ENCODE measurements around the gene SLC6A13. TPM values are rescaled to one million over a fixed set of nuclear protein-coding genes. Genes with fewer than 3 reads are reported as not detected.
"Not testable (repeated sequence)": the region's sequence is repeated elsewhere in the genome, so short reads cannot be mapped to it uniquely, and the experiment has no call there.

SLC6A13 gene
- total RNA-seq, 4 donors from 2014 or later, result 0.46 to 1.2 TPM; not detected in 2

DNA sequence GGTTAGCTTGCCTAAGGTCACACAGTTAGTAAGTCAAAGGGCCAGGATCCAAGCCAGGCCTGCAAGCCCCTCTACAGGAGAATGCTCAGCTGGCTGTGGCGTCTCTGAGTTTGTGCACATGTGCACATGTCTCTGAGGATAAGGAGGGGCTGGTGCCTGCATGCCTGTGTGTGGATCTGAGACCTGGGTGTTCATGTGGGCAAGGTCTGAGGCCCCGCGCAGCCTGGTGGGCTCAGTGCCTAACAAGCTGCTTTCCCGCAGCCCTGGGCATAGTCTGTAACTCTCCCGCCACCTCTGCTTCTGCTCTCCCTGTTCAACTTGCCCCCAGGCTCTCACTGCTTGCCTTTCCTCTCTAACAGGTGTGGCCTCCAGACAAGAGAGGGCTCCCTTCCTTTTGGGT lies 44.4 kb downstream of the SLC6A13 start:
- no peak for TF ChIP-seq POLR2A (IDR thresholded peaks at IDR 0.05)
- TF ChIP-seq, protein P1, sequence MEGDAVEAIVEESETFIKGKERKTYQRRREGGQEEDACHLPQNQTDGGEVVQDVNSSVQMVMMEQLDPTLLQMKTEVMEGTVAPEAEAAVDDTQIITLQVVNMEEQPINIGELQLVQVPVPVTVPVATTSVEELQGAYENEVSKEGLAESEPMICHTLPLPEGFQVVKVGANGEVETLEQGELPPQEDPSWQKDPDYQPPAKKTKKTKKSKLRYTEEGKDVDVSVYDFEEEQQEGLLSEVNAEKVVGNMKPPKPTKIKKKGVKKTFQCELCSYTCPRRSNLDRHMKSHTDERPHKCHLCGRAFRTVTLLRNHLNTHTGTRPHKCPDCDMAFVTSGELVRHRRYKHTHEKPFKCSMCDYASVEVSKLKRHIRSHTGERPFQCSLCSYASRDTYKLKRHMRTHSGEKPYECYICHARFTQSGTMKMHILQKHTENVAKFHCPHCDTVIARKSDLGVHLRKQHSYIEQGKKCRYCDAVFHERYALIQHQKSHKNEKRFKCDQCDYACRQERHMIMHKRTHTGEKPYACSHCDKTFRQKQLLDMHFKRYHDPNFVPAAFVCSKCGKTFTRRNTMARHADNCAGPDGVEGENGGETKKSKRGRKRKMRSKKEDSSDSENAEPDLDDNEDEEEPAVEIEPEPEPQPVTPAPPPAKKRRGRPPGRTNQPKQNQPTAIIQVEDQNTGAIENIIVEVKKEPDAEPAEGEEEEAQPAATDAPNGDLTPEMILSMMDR (IDR thresholded peaks at IDR 0.05), result no peak
- Histone ChIP-seq H3K9me3 (no peaks in the 10 kb centered on the region), H3K4me3 (no peak overlapping the region), H3K4me1 (no peaks in the 10 kb centered on the region), H3K27me3 (no peaks in the 10 kb centered on the region), H3K27ac (no peak overlapping the region), H3K36me3 (no peaks in the 10 kb centered on the region)
- intact Hi-C loops (cut with DNase I; ENCODE audit: low total_unique reads), result no loop called here
- no peak for DNase-seq

DNA sequence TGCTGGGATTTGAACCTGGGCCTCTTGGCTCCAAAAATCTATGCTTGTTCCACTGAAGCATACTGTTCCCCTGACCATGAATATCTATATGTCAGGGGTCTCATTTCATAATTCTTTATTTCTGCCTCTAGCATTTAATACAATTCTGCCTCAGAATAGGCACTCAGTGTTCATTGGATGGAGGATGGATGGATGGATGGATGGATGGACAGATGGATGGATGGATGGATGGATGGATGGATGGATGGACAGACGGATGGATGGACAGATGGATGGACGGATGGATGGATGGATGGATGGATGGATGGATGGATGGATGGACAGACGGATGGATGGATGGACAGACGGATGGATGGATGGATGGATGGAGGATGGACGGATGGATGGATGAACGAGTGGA lies 45.6 kb downstream of the SLC6A13 start:
- H3K36me3 ChIP-seq; H3K27ac ChIP-seq; H3K27me3 ChIP-seq; H3K4me1 ChIP-seq; H3K4me3 ChIP-seq; H3K9me3 ChIP-seq; DNase-seq; intact Hi-C loops (cut with DNase I; ENCODE audit: low total_unique reads): not testable (repeated sequence)

DNA sequence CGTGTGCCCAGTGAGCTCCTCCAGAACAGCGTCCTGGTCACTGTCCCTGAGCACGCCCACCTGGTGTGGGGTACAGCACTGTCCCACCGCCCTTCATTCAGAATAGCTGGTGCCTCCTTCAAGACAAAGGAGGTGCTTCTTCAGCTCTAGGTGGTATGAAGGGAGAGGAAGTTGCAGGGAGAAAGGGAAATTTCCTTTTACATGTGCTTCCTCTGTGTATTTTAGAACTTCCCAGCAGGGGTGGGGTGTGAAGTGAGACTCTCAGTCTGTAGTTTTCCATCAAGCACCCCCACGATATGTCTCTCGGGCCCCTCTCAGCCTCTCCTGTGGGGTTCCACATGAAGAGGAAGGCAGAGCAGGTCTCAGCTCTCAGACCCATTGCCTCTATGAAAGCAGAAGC lies 47.5 kb downstream of the SLC6A13 start:
- Histone ChIP-seq H3K27ac (no peak overlapping the region), H3K4me3 (no peak overlapping the region), H3K9me3 (no peaks in the 10 kb centered on the region), H3K27me3 (no peaks in the 10 kb centered on the region), H3K4me1 (no peaks in the 10 kb centered on the region), H3K36me3 (no peaks in the 10 kb centered on the region)
- no peak for TF ChIP-seq POLR2A (IDR thresholded peaks at IDR 0.05)
- TF ChIP-seq, protein P1 (IDR thresholded peaks at IDR 0.05), result no peak
- no peak for DNase-seq
- intact Hi-C loops (cut with DNase I; ENCODE audit: low total_unique reads), result no loop called here

DNA sequence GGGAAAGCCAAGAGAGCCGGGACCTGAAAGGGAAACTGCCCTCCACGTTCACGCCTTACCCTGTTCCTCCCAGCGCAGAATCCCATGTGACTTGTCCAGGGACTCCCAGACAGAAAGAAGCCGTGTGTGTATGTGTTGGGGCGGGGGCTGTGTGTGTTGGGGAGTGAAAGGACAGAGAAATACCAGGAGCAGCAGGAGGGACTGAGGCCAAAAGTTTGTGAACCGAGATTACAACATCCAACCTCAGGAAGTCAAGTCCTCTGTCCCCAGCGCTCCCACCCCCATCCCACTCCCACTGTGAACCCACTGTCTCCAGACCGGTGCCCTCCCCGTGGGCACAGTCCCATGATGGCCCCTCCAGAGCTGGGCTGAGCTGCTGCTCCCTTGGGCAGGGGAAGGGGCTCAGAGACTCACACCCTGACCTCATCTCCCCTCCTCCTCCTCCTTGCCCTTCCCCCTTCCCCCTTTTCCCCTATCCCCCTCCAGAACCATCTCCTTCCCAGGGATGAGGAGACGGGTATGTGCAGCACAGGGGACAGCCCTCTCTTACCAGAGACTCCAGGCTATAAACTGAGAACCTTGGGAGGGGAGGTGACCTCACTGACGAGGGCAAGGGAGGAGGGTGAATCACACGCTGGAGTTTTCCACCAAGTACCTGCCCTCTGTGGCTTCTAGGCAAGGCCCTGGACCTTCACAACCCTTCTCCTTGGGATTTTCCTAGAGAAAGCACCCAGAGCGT lies 48.5 kb downstream of the SLC6A13 start, which contains the start of gene SLC6A12:
SLC6A12 (minus strand) TSS at position 155 of the 739 bp plus-strand sequence. CDS start 4,171 bp downstream, outside the sequence.
- no peak within 1 kb of the TSS for H3K27ac ChIP-seq
- H3K4me3 ChIP-seq, result no peak within 1 kb of the TSS

DNA sequence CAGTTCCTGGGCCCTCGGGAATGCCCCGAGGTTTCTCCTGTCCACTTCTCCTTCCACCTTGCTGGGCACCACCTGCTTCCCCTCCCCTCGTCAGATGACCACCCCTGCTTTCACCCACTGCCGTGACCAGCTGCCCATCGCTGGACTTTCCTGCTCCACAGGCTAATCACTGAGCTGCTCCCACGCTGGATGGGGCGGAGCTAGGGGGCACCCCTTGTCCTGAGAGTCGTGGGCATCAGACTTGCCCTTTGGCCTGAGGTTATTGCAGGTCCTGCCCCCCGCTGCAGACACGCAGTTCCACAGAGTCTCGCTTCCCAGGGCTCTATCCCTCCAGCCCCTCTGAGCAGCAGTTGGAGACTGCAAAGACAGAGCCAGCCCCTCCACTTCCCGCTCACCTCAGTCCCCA lies 49.1 kb downstream of the SLC6A13 start:
- no peak overlapping the region for H3K4me3 ChIP-seq
- intact Hi-C loops (cut with DNase I; ENCODE audit: low total_unique reads), result no loop called here
- H3K27ac ChIP-seq, result no peak overlapping the region
- no peaks in the 10 kb centered on the region for H3K4me1 ChIP-seq
- H3K36me3 ChIP-seq, result no peaks in the 10 kb centered on the region
- no peaks in the 10 kb centered on the region for H3K27me3 ChIP-seq
- DNase-seq, result no peak
- TF ChIP-seq, protein P1 (IDR thresholded peaks at IDR 0.05), result no peak
- no peak for TF ChIP-seq POLR2A (IDR thresholded peaks at IDR 0.05)
- H3K9me3 ChIP-seq, result no peaks in the 10 kb centered on the region

More for the DNA sequence above, 48.5 kb downstream of the SLC6A13 start, which contains the start of gene SLC6A12:
- no peaks in the 10 kb centered on the region for H3K9me3 ChIP-seq
- H3K27me3 ChIP-seq, result no peaks in the 10 kb centered on the region
- intact Hi-C loops (cut with DNase I; ENCODE audit: low total_unique reads), result no loop called here
- no peak for DNase-seq
- TF ChIP-seq, protein P1 (IDR thresholded peaks at IDR 0.05), result no peak
- no peak for TF ChIP-seq POLR2A (IDR thresholded peaks at IDR 0.05)
- no peaks in the 10 kb centered on the region for H3K36me3 ChIP-seq
- H3K4me1 ChIP-seq, result no peaks in the 10 kb centered on the region

Measured in uterus (tissue), 4 donors.